ENCODE data around the gene HRH1. TPM values are rescaled to one million over a fixed set of nuclear protein-coding genes. Genes with fewer than 3 reads are reported as not detected.
"Not testable (repeated sequence)": the region's sequence is repeated elsewhere in the genome, so short reads cannot be mapped to it uniquely, and the experiment has no call there.

Gene HRH1
- total RNA-seq, 1 donor from 2014 or later: 2.1 TPM

- Histone ChIP-seq H3K9me3 (ENCODE audit: insufficient read depth, low read depth, low read length) (no peaks in the 10 kb centered on the region), H3K4me3 (ENCODE audit: insufficient read depth, low read depth, low read length) (no peak overlapping the region), H3K36me3 (ENCODE audit: insufficient read depth, low read length) (no peaks in the 10 kb centered on the region), H3K4me2 (ENCODE audit: low read length) (peak overlapping the region; percentile 47), H3K9ac (ENCODE audit: low read length) (no peak overlapping the region), H4K20me1 (ENCODE audit: insufficient read depth, low read length) (no peaks in the 10 kb centered on the region), H2AFZ (ENCODE audit: low read depth, low read length) (no peak overlapping the region), H3K27me3 (ENCODE audit: insufficient read depth, low read length) (no peaks in the 10 kb centered on the region), H3K79me2 (ENCODE audit: insufficient read depth, low read length) (peaks cover 54% of the 10 kb centered on the region), H3K4me1 (ENCODE audit: insufficient read depth, low read length) (peaks cover 42% of the 10 kb centered on the region), H3K27ac (ENCODE audit: low read depth, low read length) (no peak overlapping the region)
- no peaks in the 10 kb centered on the region for H3K9me3 Mint-ChIP-seq (ENCODE audit: unreplicated experiment)
- no peaks in the 10 kb centered on the region for H3K27me3 Mint-ChIP-seq (ENCODE audit: low read depth, unreplicated experiment)
- DNase-seq (ENCODE audit: low read depth) (peak; percentile 42), FAIRE-seq (no peak)
- TF ChIP-seq EZH2 (IDR thresholded peaks at IDR 0.05; ENCODE audit: insufficient read depth, low read length): no peak
- TF ChIP-seq, protein P1, sequence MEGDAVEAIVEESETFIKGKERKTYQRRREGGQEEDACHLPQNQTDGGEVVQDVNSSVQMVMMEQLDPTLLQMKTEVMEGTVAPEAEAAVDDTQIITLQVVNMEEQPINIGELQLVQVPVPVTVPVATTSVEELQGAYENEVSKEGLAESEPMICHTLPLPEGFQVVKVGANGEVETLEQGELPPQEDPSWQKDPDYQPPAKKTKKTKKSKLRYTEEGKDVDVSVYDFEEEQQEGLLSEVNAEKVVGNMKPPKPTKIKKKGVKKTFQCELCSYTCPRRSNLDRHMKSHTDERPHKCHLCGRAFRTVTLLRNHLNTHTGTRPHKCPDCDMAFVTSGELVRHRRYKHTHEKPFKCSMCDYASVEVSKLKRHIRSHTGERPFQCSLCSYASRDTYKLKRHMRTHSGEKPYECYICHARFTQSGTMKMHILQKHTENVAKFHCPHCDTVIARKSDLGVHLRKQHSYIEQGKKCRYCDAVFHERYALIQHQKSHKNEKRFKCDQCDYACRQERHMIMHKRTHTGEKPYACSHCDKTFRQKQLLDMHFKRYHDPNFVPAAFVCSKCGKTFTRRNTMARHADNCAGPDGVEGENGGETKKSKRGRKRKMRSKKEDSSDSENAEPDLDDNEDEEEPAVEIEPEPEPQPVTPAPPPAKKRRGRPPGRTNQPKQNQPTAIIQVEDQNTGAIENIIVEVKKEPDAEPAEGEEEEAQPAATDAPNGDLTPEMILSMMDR (IDR thresholded peaks at IDR 0.05; ENCODE audit: insufficient read depth, low read depth, low read length): no peak
- no peak overlapping the region for H3K27ac Mint-ChIP-seq (ENCODE audit: unreplicated experiment)
- no peaks in the 10 kb centered on the region for H3K36me3 Mint-ChIP-seq (ENCODE audit: low read depth, unreplicated experiment)
- H3K4me3 Mint-ChIP-seq (ENCODE audit: unreplicated experiment): no peak overlapping the region
- H3K4me1 Mint-ChIP-seq (ENCODE audit: low read depth, unreplicated experiment): peaks cover 27% of the 10 kb centered on the region
Observed at GRCh38 chr3:11204697-11205348, 50.5 kb downstream of the HRH1 start.

GRCh38 chr3:11205881-11206280 is 51.6 kb downstream of the HRH1 start:
- not testable (repeated sequence) for H3K9me3 ChIP-seq (ENCODE audit: insufficient read depth, low read depth, low read length); DNase-seq (ENCODE audit: low read depth); H3K27ac Mint-ChIP-seq (ENCODE audit: unreplicated experiment); FAIRE-seq; H3K27me3 Mint-ChIP-seq (ENCODE audit: low read depth, unreplicated experiment); H3K9ac ChIP-seq (ENCODE audit: low read length); H3K9me3 Mint-ChIP-seq (ENCODE audit: unreplicated experiment); H3K27me3 ChIP-seq (ENCODE audit: insufficient read depth, low read length); H3K4me2 ChIP-seq (ENCODE audit: low read length); H2AFZ ChIP-seq (ENCODE audit: low read depth, low read length); H3K36me3 ChIP-seq (ENCODE audit: insufficient read depth, low read length); H4K20me1 ChIP-seq (ENCODE audit: insufficient read depth, low read length); H3K27ac ChIP-seq (ENCODE audit: low read depth, low read length); H3K4me3 Mint-ChIP-seq (ENCODE audit: unreplicated experiment); H3K4me3 ChIP-seq (ENCODE audit: insufficient read depth, low read depth, low read length); H3K36me3 Mint-ChIP-seq (ENCODE audit: low read depth, unreplicated experiment)
- H3K4me1 ChIP-seq (ENCODE audit: insufficient read depth, low read length): peaks cover 34% of the 10 kb centered on the region
- H3K4me1 Mint-ChIP-seq (ENCODE audit: low read depth, unreplicated experiment): peaks cover 25% of the 10 kb centered on the region
- H3K79me2 ChIP-seq (ENCODE audit: insufficient read depth, low read length): peaks cover 62% of the 10 kb centered on the region

DNA sequence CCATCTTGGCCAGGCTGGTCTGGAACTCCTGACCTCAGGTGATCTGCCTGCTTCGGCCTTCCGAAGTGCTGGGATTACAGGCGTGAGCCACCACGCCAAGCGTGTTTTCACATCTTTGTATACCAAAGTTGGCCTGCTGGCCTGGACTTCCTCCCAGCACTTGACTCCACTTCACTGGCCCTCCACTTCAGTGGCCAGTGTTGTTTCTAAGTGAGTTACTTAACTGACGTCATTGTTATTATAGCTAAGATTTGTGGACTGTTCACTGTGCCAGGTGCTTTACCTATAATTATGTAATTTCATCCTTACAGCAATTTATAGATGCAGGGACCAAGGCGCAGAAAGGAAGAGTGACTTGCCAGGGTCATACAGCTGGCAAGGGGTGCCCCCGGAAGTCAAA is 52.0 kb downstream of the HRH1 start:
- no peak overlapping the region for H3K27ac Mint-ChIP-seq (ENCODE audit: unreplicated experiment)
- no peak overlapping the region for H3K9ac ChIP-seq (ENCODE audit: low read length)
- H3K9me3 Mint-ChIP-seq (ENCODE audit: unreplicated experiment): no peaks in the 10 kb centered on the region
- H3K79me2 ChIP-seq (ENCODE audit: insufficient read depth, low read length): peaks cover 66% of the 10 kb centered on the region
- H3K27me3 ChIP-seq (ENCODE audit: insufficient read depth, low read length): no peaks in the 10 kb centered on the region
- no peak overlapping the region for H3K27ac ChIP-seq (ENCODE audit: low read depth, low read length)
- H3K4me1 Mint-ChIP-seq (ENCODE audit: low read depth, unreplicated experiment): peaks cover 24% of the 10 kb centered on the region
- FAIRE-seq (no peak), DNase-seq (ENCODE audit: low read depth) (no peak)
- no peaks in the 10 kb centered on the region for H4K20me1 ChIP-seq (ENCODE audit: insufficient read depth, low read length)
- H3K9me3 ChIP-seq (ENCODE audit: insufficient read depth, low read depth, low read length): no peaks in the 10 kb centered on the region
- H3K4me1 ChIP-seq (ENCODE audit: insufficient read depth, low read length): peaks cover 34% of the 10 kb centered on the region
- H3K27me3 Mint-ChIP-seq (ENCODE audit: low read depth, unreplicated experiment): no peaks in the 10 kb centered on the region
- H3K36me3 ChIP-seq (ENCODE audit: insufficient read depth, low read length): no peaks in the 10 kb centered on the region
- H2AFZ ChIP-seq (ENCODE audit: low read depth, low read length): no peak overlapping the region
- H3K4me3 ChIP-seq (ENCODE audit: insufficient read depth, low read depth, low read length): no peak overlapping the region
- no peaks in the 10 kb centered on the region for H3K36me3 Mint-ChIP-seq (ENCODE audit: low read depth, unreplicated experiment)
- TF ChIP-seq, protein P1 (IDR thresholded peaks at IDR 0.05; ENCODE audit: insufficient read depth, low read depth, low read length): no peak
- no peak for TF ChIP-seq EZH2 (IDR thresholded peaks at IDR 0.05; ENCODE audit: insufficient read depth, low read length)
- H3K4me2 ChIP-seq (ENCODE audit: low read length): no peak overlapping the region
- no peak overlapping the region for H3K4me3 Mint-ChIP-seq (ENCODE audit: unreplicated experiment)

Data from astrocyte (in vitro differentiated cells and primary cell).